HG02642 (cell line): ENCODE measurements around the gene C19orf12.

ENCODE experiments used
- ATAC-seq: cut with Tn5 transposase; IDR thresholded peaks from one replicate; pipeline ENCODE4 v1.9.1; 2021; ENCODE audit warnings: mild to moderate bottlenecking; ENCODE audit not compliant: unreplicated experiment, poor library complexity

The C19orf12 gene

GRCh38 chr19:29714953-29715700 lies at the start of gene C19orf12:
C19orf12 (minus strand) TSS chr19:29715261; CDS start chr19:29708413, 6,848 bp downstream.
- peak; percentile 79 for ATAC-seq

DNA sequence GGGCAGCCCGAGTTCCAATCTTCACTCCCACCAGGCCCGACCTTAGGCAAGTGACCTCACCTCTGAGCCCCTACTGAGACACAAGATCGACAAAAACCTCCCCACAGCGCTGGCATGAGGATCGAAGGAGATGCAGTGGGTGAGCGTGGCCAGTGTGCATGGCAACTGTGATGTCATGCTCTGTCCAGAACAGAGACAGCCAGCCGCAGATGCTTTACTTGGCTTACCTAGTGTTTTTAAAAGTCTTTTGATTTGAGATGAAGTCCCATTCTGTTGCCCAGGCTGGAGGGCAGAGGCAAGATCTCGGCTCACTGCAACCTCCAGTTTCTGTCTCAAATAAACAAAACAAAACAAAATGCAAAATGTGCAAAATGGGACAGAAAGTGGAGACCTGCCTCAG lies 49.3 kb upstream of the C19orf12 start:
- ATAC-seq: no peak

GRCh38 chr19:29763196-29763595 lies 48.1 kb upstream of the C19orf12 start:
- no peak for ATAC-seq

GRCh38 chr19:29761575-29762232 lies 46.6 kb upstream of the C19orf12 start:
- no peak for ATAC-seq

- ATAC-seq: no peak
Observed at GRCh38 chr19:29760752-29761502, 45.9 kb upstream of the C19orf12 start.

DNA sequence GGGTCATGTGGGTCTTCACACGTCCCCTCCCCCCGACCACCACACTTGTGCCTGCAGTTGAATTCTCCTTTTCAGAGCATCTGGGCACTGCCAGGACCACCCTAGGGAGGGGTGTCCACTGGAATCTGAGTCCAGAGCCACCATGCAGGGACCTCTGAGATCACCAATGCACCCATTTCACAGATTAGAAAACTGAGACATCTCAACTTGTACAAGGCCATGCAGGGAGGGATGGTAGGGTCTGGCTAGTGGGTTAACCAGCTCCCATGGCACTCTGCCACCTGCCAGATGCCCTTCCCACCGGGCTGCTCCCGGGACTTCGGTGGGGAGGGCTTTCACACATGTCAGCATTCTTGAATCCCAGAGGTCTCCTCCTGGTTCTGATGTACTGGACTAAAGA lies 44.3 kb upstream of the C19orf12 start:
- no peak for ATAC-seq

DNA sequence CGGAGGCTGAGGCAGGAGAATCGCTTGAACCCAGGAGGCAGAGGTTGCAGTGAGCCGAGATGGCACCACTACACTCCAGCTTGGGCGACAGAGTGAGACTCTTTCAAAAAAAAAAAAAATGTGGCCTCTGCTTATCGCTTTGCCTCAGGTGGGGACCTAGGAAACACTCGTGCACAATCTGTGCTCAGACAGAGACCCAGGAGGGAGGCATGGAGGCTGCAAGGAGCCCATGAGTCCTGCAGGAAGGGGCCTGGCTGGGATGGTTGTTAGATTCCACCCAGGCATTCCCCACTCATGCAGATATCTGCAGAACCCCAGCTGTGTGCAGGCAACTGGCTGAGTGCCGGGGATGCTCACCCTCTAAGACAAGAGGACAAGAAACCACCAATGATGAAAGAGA lies 43.8 kb upstream of the C19orf12 start:
- ATAC-seq: no peak

DNA sequence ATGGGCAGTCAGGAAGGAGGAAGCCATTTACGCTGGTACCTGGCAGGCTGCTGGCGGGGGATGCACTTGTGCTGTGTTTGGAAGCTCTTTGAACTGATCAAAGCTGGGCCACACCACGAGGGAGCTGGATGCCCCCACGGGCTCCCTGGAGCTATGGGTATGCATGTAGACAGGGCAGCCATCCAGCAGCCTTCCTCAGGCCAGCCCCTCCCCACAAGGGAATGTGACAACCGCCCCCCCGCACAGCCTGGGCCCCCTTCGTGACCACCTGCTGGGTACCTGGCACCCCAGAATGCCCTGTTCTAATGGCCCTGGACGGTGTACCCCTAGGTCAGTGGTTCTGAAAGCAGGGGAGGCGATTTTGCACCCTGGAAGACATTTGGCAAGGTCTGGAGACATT lies 42.5 kb upstream of the C19orf12 start:
- no peak for ATAC-seq

DNA sequence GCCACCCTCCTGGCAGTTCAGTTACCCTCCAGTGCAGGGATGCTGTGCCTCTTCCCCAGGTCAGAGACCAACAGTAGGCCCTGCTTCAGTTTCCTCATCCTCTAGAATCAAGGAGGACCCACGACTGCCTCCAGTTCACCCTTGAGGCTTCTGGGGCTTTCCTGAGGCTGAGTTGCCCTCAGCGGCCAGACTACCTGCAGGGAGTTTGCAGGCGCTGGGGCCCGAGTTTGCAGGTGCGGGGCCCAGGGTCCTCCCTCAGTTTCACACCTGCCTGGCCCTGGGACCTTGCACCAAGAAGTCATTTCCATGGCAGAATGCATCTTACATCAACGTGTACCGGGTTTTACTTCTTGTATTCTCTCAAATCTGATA lies 38.9 kb upstream of the C19orf12 start:
- ATAC-seq: no peak

GRCh38 chr19:29753190-29753933 lies 38.3 kb upstream of the C19orf12 start:
- ATAC-seq: no peak

DNA sequence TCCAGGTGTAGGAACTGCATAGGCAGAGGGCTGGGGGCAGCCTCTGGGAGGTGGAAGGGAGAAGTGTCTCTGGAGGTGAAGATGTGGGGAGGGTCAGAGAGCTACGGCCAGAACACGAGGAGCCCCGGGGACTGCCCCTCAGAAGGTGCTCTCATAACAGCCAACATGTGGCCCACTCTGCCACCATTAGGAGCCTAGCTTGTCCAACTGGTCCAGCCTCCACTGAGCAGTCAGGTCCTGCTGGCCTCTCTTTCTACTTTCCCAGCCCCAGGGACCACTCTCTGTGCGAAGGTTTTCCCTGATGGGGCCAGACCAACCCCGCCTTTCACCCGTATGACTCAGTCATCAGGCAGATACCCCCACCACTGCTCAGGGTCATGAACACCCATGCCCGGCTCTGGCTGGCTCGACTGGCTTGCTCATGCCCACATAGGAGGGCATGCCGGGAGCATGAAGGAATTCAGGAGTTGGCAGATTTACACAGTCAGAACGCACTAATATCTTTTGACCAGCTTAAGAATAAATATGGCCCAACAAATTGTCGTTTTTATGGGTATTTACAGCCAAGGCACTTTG lies 37.5 kb upstream of the C19orf12 start:
- ATAC-seq: no peak

GRCh38 chr19:29751932-29752331 lies 36.9 kb upstream of the C19orf12 start:
- no peak for ATAC-seq

DNA sequence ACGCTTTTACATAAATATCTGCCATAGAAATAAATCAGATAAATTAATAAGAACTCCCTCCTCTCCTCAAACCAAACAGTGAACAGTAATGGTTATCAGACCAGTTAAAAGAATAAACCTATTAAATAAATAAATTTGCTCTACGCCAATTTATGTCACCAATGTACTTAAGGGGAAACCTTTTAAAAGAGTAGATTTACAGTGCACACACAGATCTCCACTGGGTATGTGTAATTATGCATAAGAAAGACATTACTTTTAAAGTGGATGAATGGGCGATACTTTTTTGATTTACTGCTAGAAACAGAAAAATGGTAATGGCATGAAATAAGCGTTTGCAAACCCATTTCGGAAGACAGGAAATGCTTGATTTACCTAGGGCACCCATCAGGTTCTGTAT lies 34.9 kb upstream of the C19orf12 start:
- ATAC-seq: no peak

GRCh38 chr19:29748996-29749849 lies 34.2 kb upstream of the C19orf12 start:
- no peak for ATAC-seq

DNA sequence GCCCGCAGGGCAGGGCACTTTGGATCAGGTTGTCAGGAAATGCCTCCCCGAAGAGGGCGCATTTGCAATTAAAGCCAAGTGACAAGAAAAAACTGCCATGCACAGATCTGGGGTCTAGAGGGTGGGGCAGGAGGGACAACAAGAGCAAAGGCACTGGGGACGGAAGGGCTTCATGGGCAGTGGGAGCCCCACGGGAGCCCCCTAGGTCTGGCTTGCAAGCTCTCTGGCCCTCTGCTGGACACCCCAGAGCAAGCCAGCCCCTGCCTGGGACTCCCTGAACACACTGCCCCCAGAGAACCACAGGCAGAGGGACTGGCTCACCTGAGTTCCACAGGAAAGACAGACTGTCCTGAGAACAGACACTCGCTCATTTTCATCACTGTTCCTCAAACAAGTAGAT lies 30.2 kb upstream of the C19orf12 start:
- no peak for ATAC-seq

DNA sequence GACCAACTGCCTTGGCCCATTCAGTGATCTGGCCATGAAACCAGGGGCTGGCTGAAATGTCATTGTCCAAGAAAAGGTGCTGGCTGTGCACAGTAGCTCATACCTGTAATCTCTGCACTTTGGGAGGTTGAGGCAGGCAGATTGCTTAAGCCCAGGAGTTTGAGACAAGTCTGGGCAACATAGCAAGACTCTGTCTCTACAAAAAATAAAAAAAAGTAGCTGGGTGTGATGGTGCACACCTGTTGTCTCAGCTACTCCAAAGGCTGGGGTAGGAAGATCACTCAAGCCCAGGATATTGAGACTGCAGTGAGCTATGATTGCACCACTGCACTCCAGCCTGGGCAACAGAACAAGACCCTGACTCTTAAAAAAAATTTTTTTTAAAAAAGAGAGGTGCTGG lies 28.6 kb upstream of the C19orf12 start:
- no peak for ATAC-seq

DNA sequence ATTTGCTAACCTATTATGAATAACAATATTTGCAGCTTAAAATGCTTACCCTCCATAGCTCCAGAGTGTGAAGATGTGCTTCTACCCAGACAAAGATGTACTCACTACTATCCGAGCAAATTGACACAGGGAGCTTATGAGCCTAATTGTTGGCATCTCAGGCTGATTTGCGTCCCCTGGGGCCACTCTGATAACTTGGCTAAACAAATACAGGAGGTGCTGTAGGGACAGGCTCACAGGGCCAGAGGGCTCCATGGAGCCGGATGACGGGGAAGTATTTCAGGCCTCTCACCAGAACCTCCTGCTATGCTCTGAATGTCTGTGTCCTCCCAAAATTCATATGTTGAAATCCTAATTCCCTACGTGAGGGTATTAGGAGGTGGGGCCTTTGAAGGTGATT lies 26.7 kb upstream of the C19orf12 start:
- no peak for ATAC-seq

GRCh38 chr19:29741226-29741625 lies 26.2 kb upstream of the C19orf12 start:
- no peak for ATAC-seq

- no peak for ATAC-seq
Observed at GRCh38 chr19:29737461-29738000, 22.5 kb upstream of the C19orf12 start.
